ENCODE results near the gene APPL2.
"Not testable (repeated sequence)": the region's sequence is repeated elsewhere in the genome, so short reads cannot be mapped to it uniquely, and the experiment has no call there.

APPL2 gene

GRCh38 chr12:105261010-105261409, 25.0 kb upstream of the APPL2 start:
- Histone ChIP-seq H3K36me3 (ENCODE audit: insufficient read depth) (no peaks in the 10 kb centered on the region), H3K27me3 (ENCODE audit: insufficient read depth, low read depth) (no peaks in the 10 kb centered on the region), H2AFZ (ENCODE audit: low read depth) (no peak overlapping the region), H3K79me2 (ENCODE audit: insufficient read depth, low read depth) (no peaks in the 10 kb centered on the region), H3K4me2 (no peak overlapping the region), H4K20me1 (ENCODE audit: insufficient read depth) (no peaks in the 10 kb centered on the region), H3K9ac (no peak overlapping the region), H3K4me3 (IDR thresholded peaks at IDR 0.05; ENCODE audit: insufficient read depth, low read depth, low read length) (no peak overlapping the region), H3K27ac (no peak overlapping the region), H3K4me1 (ENCODE audit: low read depth, poor library complexity, severe bottlenecking) (no peaks in the 10 kb centered on the region)
- TF ChIP-seq CTCF (conservative IDR thresholded peaks at IDR 0.05; ENCODE audit: low read depth, low read length), result no peak

GRCh38 chr12:105259226-105259625, 23.3 kb upstream of the APPL2 start:
- Histone ChIP-seq H3K4me3 (IDR thresholded peaks at IDR 0.05; ENCODE audit: insufficient read depth, low read depth, low read length) (no peak overlapping the region), H3K4me1 (ENCODE audit: low read depth, poor library complexity, severe bottlenecking) (no peaks in the 10 kb centered on the region), H3K4me2 (no peak overlapping the region), H4K20me1 (ENCODE audit: insufficient read depth) (no peaks in the 10 kb centered on the region), H3K79me2 (ENCODE audit: insufficient read depth, low read depth) (no peaks in the 10 kb centered on the region), H2AFZ (ENCODE audit: low read depth) (no peak overlapping the region), H3K9ac (no peak overlapping the region), H3K27ac (no peak overlapping the region), H3K36me3 (ENCODE audit: insufficient read depth) (no peaks in the 10 kb centered on the region), H3K27me3 (ENCODE audit: insufficient read depth, low read depth) (no peaks in the 10 kb centered on the region)
- no peak for TF ChIP-seq CTCF (conservative IDR thresholded peaks at IDR 0.05; ENCODE audit: low read depth, low read length)

- H3K79me2 ChIP-seq (ENCODE audit: insufficient read depth, low read depth), result no peaks in the 10 kb centered on the region
- H4K20me1 ChIP-seq (ENCODE audit: insufficient read depth), result no peaks in the 10 kb centered on the region
- no peak overlapping the region for H3K9ac ChIP-seq
- H3K27ac ChIP-seq, result no peak overlapping the region
- no peaks in the 10 kb centered on the region for H3K27me3 ChIP-seq (ENCODE audit: insufficient read depth, low read depth)
- H3K36me3 ChIP-seq (ENCODE audit: insufficient read depth), result no peaks in the 10 kb centered on the region
- no peak overlapping the region for H3K4me3 ChIP-seq (IDR thresholded peaks at IDR 0.05; ENCODE audit: insufficient read depth, low read depth, low read length)
- no peak for TF ChIP-seq CTCF (conservative IDR thresholded peaks at IDR 0.05; ENCODE audit: low read depth, low read length)
- H3K4me1 ChIP-seq (ENCODE audit: low read depth, poor library complexity, severe bottlenecking), result no peaks in the 10 kb centered on the region
- H2AFZ ChIP-seq (ENCODE audit: low read depth), result no peak overlapping the region
- H3K4me2 ChIP-seq, result no peak overlapping the region
These were observed 21.4 kb upstream of the APPL2 start for GRCh38 chr12:105257321-105257728.

GRCh38 chr12:105256921-105257320, 20.9 kb upstream of the APPL2 start:
- no peak overlapping the region for H3K9ac ChIP-seq
- no peaks in the 10 kb centered on the region for H4K20me1 ChIP-seq (ENCODE audit: insufficient read depth)
- H3K4me3 ChIP-seq (IDR thresholded peaks at IDR 0.05; ENCODE audit: insufficient read depth, low read depth, low read length), result no peak overlapping the region
- TF ChIP-seq CTCF (conservative IDR thresholded peaks at IDR 0.05; ENCODE audit: low read depth, low read length), result no peak
- no peaks in the 10 kb centered on the region for H3K79me2 ChIP-seq (ENCODE audit: insufficient read depth, low read depth)
- no peak overlapping the region for H2AFZ ChIP-seq (ENCODE audit: low read depth)
- H3K4me1 ChIP-seq (ENCODE audit: low read depth, poor library complexity, severe bottlenecking), result no peaks in the 10 kb centered on the region
- H3K27ac ChIP-seq, result no peak overlapping the region
- H3K36me3 ChIP-seq (ENCODE audit: insufficient read depth), result no peaks in the 10 kb centered on the region
- H3K27me3 ChIP-seq (ENCODE audit: insufficient read depth, low read depth), result no peaks in the 10 kb centered on the region
- no peak overlapping the region for H3K4me2 ChIP-seq

- not testable (repeated sequence) for H3K4me2 ChIP-seq; H3K36me3 ChIP-seq (ENCODE audit: insufficient read depth); H3K9ac ChIP-seq; H3K4me1 ChIP-seq (ENCODE audit: low read depth, poor library complexity, severe bottlenecking); H3K79me2 ChIP-seq (ENCODE audit: insufficient read depth, low read depth); H3K27me3 ChIP-seq (ENCODE audit: insufficient read depth, low read depth); H2AFZ ChIP-seq (ENCODE audit: low read depth); H3K27ac ChIP-seq; H4K20me1 ChIP-seq (ENCODE audit: insufficient read depth); H3K4me3 ChIP-seq (IDR thresholded peaks at IDR 0.05; ENCODE audit: insufficient read depth, low read depth, low read length)
These were observed 20.5 kb upstream of the APPL2 start for GRCh38 chr12:105256431-105256830.
